Body of pancreas (tissue), 4 donors: Measurements from ENCODE around the gene PFN4. TPM values are rescaled to one million over a fixed set of nuclear protein-coding genes. Genes with fewer than 3 reads are reported as not detected.
A peak's percentile ranks its signal among the peaks of the same experiment; 100 is the strongest.

Source experiments
- ATAC-seq: fragments of 150-250 bp; one replicate; pipeline ENCODE4 v1.9.1; 2016
- DNase-seq, 4 donors: peaks; one replicate each; pipeline ENCODE4 v3.0.0-alpha.2; 2019
- H3K27ac ChIP-seq, 4 donors: fragments of 200-600 bp; sonication (generic); 1 replicate in 3 of 4; 2 replicates in 1 of 4; pipeline versions ENCODE4 v1.5.1 to v1.6.1; 2016 to 2019; ENCODE audit warnings: mild to moderate bottlenecking in 1 of 4, mixed read lengths in 1 of 4, moderate library complexity in 1 of 4
- H3K27me3 ChIP-seq, 2 donors: fragments of 200-600 bp; sonication (generic); one replicate each; pipeline ENCODE4 v1.6.0; 2016; ENCODE audit warnings: mild to moderate bottlenecking in 1 of 2
- H3K36me3 ChIP-seq, 2 donors: fragments of 200-600 bp; sonication (generic); replicated peaks in 1 of 2; 2 replicates each; pipeline ENCODE4 v1.5.1; 2016; ENCODE audit warnings: low read depth in 2 of 2; ENCODE audit not compliant: insufficient read depth in 1 of 2
- H3K4me1 ChIP-seq: fragments of 200-600 bp; sonication (generic); one replicate; pipeline ENCODE4 v1.6.0; 2016
- H3K4me3 ChIP-seq, 2 donors: fragments of 200-600 bp; sonication (generic); 1 replicate in 1 of 2; 2 replicates in 1 of 2; pipeline ENCODE4 v1.5.1; 2016 to 2019
- H3K9me3 ChIP-seq, 3 donors: fragments of 200-600 bp; sonication (generic); 1 replicate in 2 of 3; 2 replicates in 1 of 3; pipeline ENCODE4 v1.5.1; 2016
- POLR2A ChIP-seq, 3 donors: fragments of 450-650 bp; IDR thresholded peaks; one replicate each; pipeline ENCODE4 v1.6.1; 2016; ENCODE audit warnings: antibody characterized with exemption in 3 of 3, mild to moderate bottlenecking in 2 of 3
- WGBS, 2 donors: methylation state at CpG; one replicate each; pipeline ENCODE4 v1.1.5; 2017; 5-methylcytosine and 5-hydroxymethylcytosine counted together
- intact Hi-C: fragments of 100-400 bp; cut with DNase I; formaldehyde crosslinking; loops from one replicate; pipeline ENCODE4 v1.15.1; 2023
- total RNA-seq, 2 donors: library from RNA; depleted of rRNA; stranded (reverse); fragments of >200 nt; gene quantifications; one replicate each; pipeline ENCODE4 v1.1.0, GENCODE V29; 2016
- TF ChIP-seq, protein P1 (sequence below), 7 experiments: fragments of 450-650 bp in 4 of 7; fragments of 200-600 bp in 3 of 7; sonication (generic) in 3 of 7; IDR thresholded peaks; one replicate each; pipeline ENCODE4 v1.5.1; 2016 to 2019; ENCODE audit warnings: antibody characterized with exemption in 7 of 7

The PFN4 gene
- total RNA-seq, 2 donors from 2014 or later: not detected

DNA sequence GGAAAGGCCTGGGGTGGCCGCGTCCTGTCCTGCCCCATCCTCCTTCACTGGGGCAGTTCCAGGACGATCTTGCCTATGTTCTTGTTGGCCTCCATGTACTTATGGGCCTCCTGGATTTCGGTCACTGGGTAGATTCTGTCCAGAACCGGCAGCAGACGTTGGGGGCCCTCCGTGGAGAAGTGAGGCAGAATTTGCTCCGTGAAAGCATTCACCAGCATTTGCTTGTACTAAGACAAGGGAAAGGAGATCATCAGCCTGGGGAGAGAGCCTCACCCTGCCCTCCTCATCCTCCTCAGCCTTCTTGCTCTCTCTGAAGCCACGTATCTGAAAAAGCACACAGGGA, 45.6 kb downstream of the PFN4 start:
- 3 to 8% methylated on average over 9 of the region's 9 CpGs for WGBS, 2 donors
- intact Hi-C loops: no loop called here
- DNase-seq (no peak), ATAC-seq (no peak)
- peaks cover 0 to 6% of the 10 kb centered on the region in 2 donors for H3K36me3 ChIP-seq
- H3K4me1 ChIP-seq: peaks cover 30% of the 10 kb centered on the region
- no peaks in the 10 kb centered on the region for H3K27me3 ChIP-seq
- H3K27ac ChIP-seq: peak overlapping the region; percentile 89 to 94 (median 92)
- H3K9me3 ChIP-seq: no peaks in the 10 kb centered on the region
- TF ChIP-seq POLR2A (IDR thresholded peaks at IDR 0.05): no peak
- TF ChIP-seq, protein P1, sequence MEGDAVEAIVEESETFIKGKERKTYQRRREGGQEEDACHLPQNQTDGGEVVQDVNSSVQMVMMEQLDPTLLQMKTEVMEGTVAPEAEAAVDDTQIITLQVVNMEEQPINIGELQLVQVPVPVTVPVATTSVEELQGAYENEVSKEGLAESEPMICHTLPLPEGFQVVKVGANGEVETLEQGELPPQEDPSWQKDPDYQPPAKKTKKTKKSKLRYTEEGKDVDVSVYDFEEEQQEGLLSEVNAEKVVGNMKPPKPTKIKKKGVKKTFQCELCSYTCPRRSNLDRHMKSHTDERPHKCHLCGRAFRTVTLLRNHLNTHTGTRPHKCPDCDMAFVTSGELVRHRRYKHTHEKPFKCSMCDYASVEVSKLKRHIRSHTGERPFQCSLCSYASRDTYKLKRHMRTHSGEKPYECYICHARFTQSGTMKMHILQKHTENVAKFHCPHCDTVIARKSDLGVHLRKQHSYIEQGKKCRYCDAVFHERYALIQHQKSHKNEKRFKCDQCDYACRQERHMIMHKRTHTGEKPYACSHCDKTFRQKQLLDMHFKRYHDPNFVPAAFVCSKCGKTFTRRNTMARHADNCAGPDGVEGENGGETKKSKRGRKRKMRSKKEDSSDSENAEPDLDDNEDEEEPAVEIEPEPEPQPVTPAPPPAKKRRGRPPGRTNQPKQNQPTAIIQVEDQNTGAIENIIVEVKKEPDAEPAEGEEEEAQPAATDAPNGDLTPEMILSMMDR (IDR thresholded peaks at IDR 0.05): no peak
- H3K4me3 ChIP-seq: peak overlapping the region; percentile 44 to 86

DNA sequence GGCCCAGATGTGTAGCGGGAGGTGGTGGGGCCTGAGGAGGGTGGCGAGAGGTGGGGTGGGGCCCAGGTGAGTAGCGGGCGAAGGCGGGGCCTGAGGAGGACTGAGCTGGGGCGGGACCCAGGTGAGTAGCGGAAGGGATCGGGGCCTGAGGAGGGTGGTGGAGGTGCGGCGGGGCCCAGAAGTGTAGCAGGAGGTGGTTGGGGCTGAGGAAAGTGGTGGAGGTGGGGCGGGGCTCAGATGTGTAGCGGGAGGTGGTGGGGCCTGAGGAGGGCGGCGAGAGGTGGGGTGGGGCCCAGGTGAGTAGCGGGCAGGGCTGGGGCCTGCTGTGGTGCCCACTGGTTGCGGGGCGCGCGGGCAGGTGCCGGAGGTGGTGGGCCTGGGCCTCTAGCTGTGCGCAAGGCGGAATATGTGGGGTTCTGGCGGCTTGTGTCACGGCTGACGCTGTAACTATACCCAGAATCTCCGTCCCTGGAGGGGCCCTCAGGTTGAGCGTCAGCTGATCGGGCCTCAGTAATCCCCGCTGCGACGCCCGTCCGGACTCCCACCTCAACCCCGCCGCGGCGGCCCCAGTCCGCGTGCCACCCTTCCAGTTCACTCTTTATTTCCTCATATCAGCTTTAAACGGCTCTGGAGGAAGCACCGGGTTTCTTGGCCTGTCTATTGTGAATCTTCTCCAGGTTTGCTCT, 46.1 kb downstream of the PFN4 start:
- H3K4me1 ChIP-seq: peaks cover 26% of the 10 kb centered on the region
- H3K4me3 ChIP-seq: peak overlapping the region; percentile 44 to 86
- peak overlapping the region; percentile 89 to 94 (median 92) for H3K27ac ChIP-seq
- no peak for ATAC-seq
- intact Hi-C loops: no loop called here
- TF ChIP-seq, protein P1 (IDR thresholded peaks at IDR 0.05): no peak
- peak; percentile 54 to 93 (median 86) for TF ChIP-seq POLR2A (IDR thresholded peaks at IDR 0.05)
- H3K36me3 ChIP-seq: peaks cover 0 to 6% of the 10 kb centered on the region in 2 donors
- 0 to 1% methylated on average over 27 to 41 of the region's 41 CpGs for WGBS, 2 donors
- DNase-seq: no peak
- no peaks in the 10 kb centered on the region for H3K9me3 ChIP-seq
- no peaks in the 10 kb centered on the region for H3K27me3 ChIP-seq

DNA sequence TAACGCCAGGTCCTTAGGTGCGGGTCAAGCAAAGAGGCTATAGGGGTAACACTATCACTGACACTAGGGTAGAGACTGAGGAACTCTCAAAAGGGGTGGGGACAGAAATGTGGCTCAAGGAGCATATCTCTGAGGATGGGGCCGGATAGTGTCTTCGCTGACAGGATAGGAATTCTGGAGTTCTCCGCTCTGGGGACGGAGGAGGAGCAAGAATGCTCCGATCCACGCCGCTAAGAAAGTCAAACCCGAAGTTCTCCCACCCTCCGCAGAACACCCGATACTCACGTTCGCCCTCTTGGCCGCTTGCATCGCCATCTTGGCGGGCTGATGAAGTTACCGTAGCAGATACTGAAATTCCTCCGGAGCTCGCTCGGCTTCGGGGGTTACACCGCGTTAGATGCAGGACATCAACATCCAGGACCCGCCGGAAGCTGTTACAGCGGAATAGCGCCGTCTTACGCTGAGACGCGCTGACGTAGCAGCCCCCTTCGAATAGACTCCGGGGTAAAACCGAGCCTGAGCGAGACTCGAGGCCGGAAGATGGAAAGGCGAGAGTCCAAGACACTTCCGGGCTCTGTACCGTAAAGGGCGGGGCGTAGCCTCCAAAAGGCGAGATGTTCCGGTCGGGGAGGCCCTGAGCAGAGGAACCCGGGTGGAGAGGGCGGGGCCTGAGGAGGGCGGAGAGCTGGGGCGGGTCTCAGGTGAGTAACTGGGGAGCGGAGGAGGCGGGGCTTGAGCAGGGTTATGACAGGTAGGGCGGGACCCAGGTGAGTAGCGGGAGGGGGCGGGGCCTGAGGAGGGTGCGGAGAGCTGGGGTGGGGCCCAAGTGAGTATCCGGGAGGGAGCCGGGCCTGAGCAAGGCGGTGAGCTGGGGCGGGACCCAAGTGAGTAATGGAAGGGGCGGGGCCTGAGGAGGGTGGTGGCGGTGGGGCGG, 47.0 kb downstream of the PFN4 start, which contains the start of gene SF3B6:
TSS of gene SF3B6 (minus strand) at position 412 of the 934 bp plus-strand sequence. CDS start at position 315, 97 bp downstream.
- H3K27ac ChIP-seq: peak within 1 kb of the TSS; percentile 89 to 94 (median 92)
- peak; percentile 100 for DNase-seq
- peak within 1 kb of the TSS; percentile 47 to 86 for H3K4me3 ChIP-seq
- peaks cover 26% of the 10 kb centered on the region for H3K4me1 ChIP-seq
- intact Hi-C loops: no loop called here
- TF ChIP-seq, protein P1 (IDR thresholded peaks at IDR 0.05): peak in 1 of 7 experiments; percentile 7
- TF ChIP-seq POLR2A (IDR thresholded peaks at IDR 0.05): peak in 2 of 3 donors; percentile 51 to 65
- H3K9me3 ChIP-seq: no peaks in the 10 kb centered on the region
- 0 to 1% methylated on average over 41 to 62 of the region's 64 CpGs for WGBS, 2 donors
- no peaks in the 10 kb centered on the region for H3K27me3 ChIP-seq
- peaks cover 0 to 6% of the 10 kb centered on the region in 2 donors for H3K36me3 ChIP-seq
- ATAC-seq: peak; percentile 91

DNA sequence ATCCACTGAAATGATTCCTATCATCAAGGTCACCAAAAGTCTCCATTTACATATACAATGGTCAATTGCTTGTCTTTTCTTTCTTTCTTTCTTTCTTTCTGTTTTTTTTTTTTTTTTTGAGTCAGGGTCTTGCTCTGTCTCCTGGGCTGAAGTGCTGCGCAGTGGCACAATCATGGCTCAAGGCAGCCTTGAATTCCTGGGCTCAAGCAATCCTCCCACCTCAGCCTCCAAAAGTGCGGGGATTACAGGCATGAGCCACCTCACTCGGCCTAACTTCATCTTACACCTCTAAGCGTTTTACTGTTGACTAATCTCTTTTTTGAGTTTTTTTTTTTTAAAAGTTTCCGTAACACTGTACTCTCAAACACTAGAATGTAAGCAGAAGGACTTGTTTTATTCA, 47.9 kb downstream of the PFN4 start:
- Histone ChIP-seq H3K4me3 (peak overlapping the region; percentile 47 to 67), H3K36me3 (peaks cover 0 to 6% of the 10 kb centered on the region in 2 donors), H3K9me3 (no peaks in the 10 kb centered on the region), H3K27ac (peak overlapping the region in 3 of 4 donors; percentile 89 to 94 (median 89)), H3K4me1 (peaks cover 26% of the 10 kb centered on the region), H3K27me3 (no peaks in the 10 kb centered on the region)
- TF ChIP-seq, protein P1 (IDR thresholded peaks at IDR 0.05): no peak
- TF ChIP-seq POLR2A (IDR thresholded peaks at IDR 0.05): no peak
- ATAC-seq (no peak), DNase-seq (no peak)
- 41 to 49% methylated on average over 5 of the region's 5 CpGs for WGBS, 2 donors
- intact Hi-C loops: no loop called here
